Prostate gland (tissue), 2 donors: ENCODE data around the gene YBX2. TPM values are rescaled to one million over a fixed set of nuclear protein-coding genes. Genes with fewer than 3 reads are reported as not detected.
A peak's percentile ranks its signal among the peaks of the same experiment; 100 is the strongest.

Experiments used
- DNase-seq: peaks from one replicate; pipeline ENCODE4 v3.0.0-alpha.2; 2019; ENCODE audit warnings: low spot score
- H3K27ac ChIP-seq, 2 donors: fragments of 200-600 bp; sonication (generic); 2 replicates each; pipeline ENCODE4 v1.5.1; 2017 to 2019
- H3K27me3 ChIP-seq: fragments of 200-600 bp; sonication (generic); replicated peaks from 2 replicates; pipeline ENCODE4 v1.5.1; 2019; ENCODE audit not compliant: insufficient read depth
- H3K36me3 ChIP-seq, 2 donors: fragments of 200-600 bp; sonication (generic); 1 replicate in 1 of 2; 2 replicates in 1 of 2; pipeline versions ENCODE4 v1.5.1 to v1.8.1; 2017 to 2019
- H3K4me1 ChIP-seq: fragments of 200-600 bp; sonication (generic); replicated peaks from 2 replicates; pipeline ENCODE4 v1.5.1; 2019
- H3K4me3 ChIP-seq, 2 donors: fragments of 200-600 bp; sonication (generic); 2 replicates each; pipeline ENCODE4 v1.5.1; 2017 to 2019
- H3K9me3 ChIP-seq: fragments of 200-600 bp; sonication (generic); 2 replicates; pipeline ENCODE4 v1.5.1; 2017
- CTCF ChIP-seq, 4 experiments: fragments of 200-600 bp in 2 of 4; fragments of 450-650 bp in 2 of 4; sonication (generic) in 2 of 4; IDR thresholded peaks; 1 replicate in 3 of 4; 2 replicates in 1 of 4; pipeline ENCODE4 v1.5.1; 2016 to 2019; ENCODE audit warnings: antibody characterized with exemption in 4 of 4, mild to moderate bottlenecking in 2 of 4, moderate library complexity in 2 of 4
- POLR2A ChIP-seq: fragments of 450-650 bp; IDR thresholded peaks from one replicate; pipeline ENCODE4 v1.6.1; 2016; ENCODE audit warnings: antibody characterized with exemption, mild to moderate bottlenecking
- POLR2AphosphoS5 ChIP-seq: sonication (generic); formaldehyde crosslinking; IDR thresholded peaks from one replicate; pipeline ENCODE4 v1.6.1; 2017; ENCODE audit warnings: antibody characterized with exemption
- WGBS: methylation state at CpG from one replicate; pipeline ENCODE4 v1.1.5; 2018; 5-methylcytosine and 5-hydroxymethylcytosine counted together
- intact Hi-C: fragments of 100-400 bp; cut with DNase I; formaldehyde crosslinking; loops from one replicate; pipeline ENCODE4 v1.14.2; 2022
- total RNA-seq, 2 donors: library from RNA; depleted of rRNA; stranded (reverse); fragments of >200 nt; gene quantifications; one replicate each; pipeline ENCODE4 v1.1.0, GENCODE V29; 2016

The YBX2 gene
- total RNA-seq, 2 donors from 2014 or later: 0.64 to 49.1 TPM

GRCh38 chr17:7260651-7261378 lies 33.6 kb downstream of the YBX2 start:
- intact Hi-C loops: no loop called here
- peak overlapping the region; percentile 84 to 91 for H3K27ac ChIP-seq
- H3K4me3 ChIP-seq: peak overlapping the region; percentile 34 to 37
- no peaks in the 10 kb centered on the region for H3K36me3 ChIP-seq
- no peaks in the 10 kb centered on the region for H3K9me3 ChIP-seq
- WGBS: 5% methylated on average over 41 of the region's 54 CpGs
- peaks cover 24% of the 10 kb centered on the region for H3K4me1 ChIP-seq
- no peaks in the 10 kb centered on the region for H3K27me3 ChIP-seq
- TF ChIP-seq CTCF (IDR thresholded peaks at IDR 0.05): no peak
- peak; percentile 50 for TF ChIP-seq POLR2AphosphoS5
- peak; percentile 64 for TF ChIP-seq POLR2A
- DNase-seq: peak; percentile 64

DNA sequence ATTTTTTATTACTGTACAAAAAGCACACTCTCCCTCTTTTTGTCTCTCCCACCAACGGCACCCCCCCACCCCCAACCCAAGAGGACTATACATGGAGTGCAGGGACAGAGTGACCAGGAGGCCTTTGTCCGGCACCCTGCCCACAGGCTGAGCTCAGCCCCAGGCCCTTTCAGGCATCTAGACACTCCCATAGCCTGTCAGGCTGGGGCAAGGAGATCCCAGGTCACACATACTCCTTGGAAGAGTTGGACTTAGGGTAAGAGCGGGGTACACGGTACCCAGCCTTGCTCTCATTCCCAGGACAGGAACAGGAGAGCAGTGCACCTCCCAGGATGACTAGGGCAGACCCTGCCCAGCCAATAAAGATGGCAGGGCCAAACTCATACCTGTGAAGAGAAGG lies 34.3 kb downstream of the YBX2 start:
- Histone ChIP-seq H3K4me1 (peaks cover 24% of the 10 kb centered on the region), H3K27me3 (no peaks in the 10 kb centered on the region), H3K36me3 (no peaks in the 10 kb centered on the region), H3K27ac (peak overlapping the region; percentile 84 to 91), H3K4me3 (no peak overlapping the region), H3K9me3 (no peaks in the 10 kb centered on the region)
- intact Hi-C loops: no loop called here
- DNase-seq: no peak
- WGBS: 81% methylated on average over 4 of the region's 4 CpGs
- TF ChIP-seq POLR2AphosphoS5: no peak
- no peak for TF ChIP-seq CTCF (IDR thresholded peaks at IDR 0.05)
- no peak for TF ChIP-seq POLR2A

GRCh38 chr17:7259555-7259889 lies 34.9 kb downstream of the YBX2 start:
- intact Hi-C loops: no loop called here
- WGBS: 90% methylated on average over 6 of the region's 6 CpGs
- Histone ChIP-seq H3K9me3 (no peaks in the 10 kb centered on the region), H3K36me3 (no peaks in the 10 kb centered on the region), H3K27ac (peak overlapping the region; percentile 61 to 91), H3K4me1 (peaks cover 23% of the 10 kb centered on the region), H3K4me3 (no peak overlapping the region), H3K27me3 (no peaks in the 10 kb centered on the region)
- no peak for DNase-seq
- no peak for TF ChIP-seq POLR2AphosphoS5
- no peak for TF ChIP-seq POLR2A
- TF ChIP-seq CTCF (IDR thresholded peaks at IDR 0.05): no peak

DNA sequence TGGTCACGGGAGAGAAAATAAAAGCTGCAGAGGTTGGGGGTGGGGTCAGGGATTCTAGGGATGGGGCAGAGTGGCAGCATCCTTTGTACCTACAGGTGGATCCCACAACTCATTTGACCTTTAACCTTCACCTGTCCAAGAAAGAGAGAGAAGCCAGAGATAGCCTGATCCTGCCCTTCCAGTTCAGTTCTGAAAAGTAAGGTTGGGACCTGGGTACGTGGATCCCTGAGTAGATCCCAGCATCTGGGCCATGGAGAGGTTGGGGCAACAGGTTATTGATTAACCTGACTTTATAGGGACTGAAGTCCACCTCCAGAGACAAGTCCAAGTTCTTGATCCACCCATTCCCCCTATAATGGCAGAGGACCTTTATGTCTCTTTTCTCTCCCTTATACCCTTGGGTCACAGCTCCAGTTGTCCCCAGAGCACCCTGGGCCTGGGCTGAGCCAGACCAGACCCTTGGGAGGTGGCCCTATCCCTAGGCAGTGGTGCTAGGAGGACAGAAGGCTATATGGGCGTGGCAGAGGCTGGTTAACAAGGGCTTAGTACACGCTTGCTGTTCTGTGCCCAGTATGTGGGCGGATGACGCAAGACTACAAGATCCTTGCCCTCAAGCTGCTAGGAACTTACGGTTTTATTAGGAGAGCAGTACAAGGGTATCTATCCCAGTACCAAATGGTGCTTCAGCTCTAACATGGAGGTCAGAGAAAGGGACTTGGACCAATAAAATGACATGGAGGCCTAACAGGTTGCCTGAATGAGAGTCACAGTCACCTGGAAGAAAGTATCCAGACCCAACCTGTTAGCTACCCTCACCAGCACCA lies 35.5 kb downstream of the YBX2 start:
- Histone ChIP-seq H3K27me3 (no peaks in the 10 kb centered on the region), H3K4me1 (peaks cover 19% of the 10 kb centered on the region), H3K4me3 (no peak overlapping the region), H3K27ac (peak overlapping the region; percentile 61 to 91), H3K9me3 (no peaks in the 10 kb centered on the region), H3K36me3 (no peaks in the 10 kb centered on the region)
- intact Hi-C loops: no loop called here
- 62% methylated on average over 7 of the region's 7 CpGs for WGBS
- peak; percentile 68 for DNase-seq
- TF ChIP-seq POLR2A (peak; percentile 33), CTCF (IDR thresholded peaks at IDR 0.05) (no peak), POLR2AphosphoS5 (peak; percentile 85)
